SU-DHL-6 (cell line): ENCODE data around the gene KDM3B.

Experiments used
- H2AFZ ChIP-seq: fragments of 200-600 bp; sonication (generic); 2 replicates; pipeline ENCODE4 v1.6.1; 2014; ENCODE audit warnings: low read depth, mild to moderate bottlenecking, moderate library complexity, mixed read lengths, antibody characterized with exemption, low read length; ENCODE audit not compliant: severe bottlenecking
- H3F3A ChIP-seq: fragments of 200-600 bp; shearing (Covaris generic); 2 replicates; pipeline ENCODE4 v1.6.0; 2016; ENCODE audit warnings: antibody characterized with exemption, mild to moderate bottlenecking; ENCODE audit not compliant: insufficient read depth
- H3K27ac ChIP-seq: fragments of 200-600 bp; sonication (generic); 2 replicates; pipeline ENCODE4 v1.5.1; 2016; ENCODE audit warnings: low read depth, mild to moderate bottlenecking, low read length, moderate library complexity, mixed read lengths
- H3K27me3 ChIP-seq: fragments of 200-600 bp; sonication (generic), shearing (Covaris generic); 2 replicates; pipeline ENCODE4 v1.6.0; 2014; ENCODE audit warnings: mild to moderate bottlenecking, low read length
- H3K36me3 ChIP-seq: fragments of 200-600 bp; sonication (generic); 2 replicates; pipeline ENCODE4 v1.6.1; 2014; ENCODE audit warnings: mild to moderate bottlenecking, low read length, mixed read lengths
- H3K4me2 ChIP-seq: fragments of 300-600, 200-600 bp; shearing (Covaris generic), sonication (generic); 2 replicates; pipeline ENCODE4 v1.6.0; 2014; ENCODE audit warnings: low read length, low read depth, mild to moderate bottlenecking; ENCODE audit not compliant: poor library complexity, severe bottlenecking
- H3K4me3 ChIP-seq: fragments of 200-600 bp; sonication (generic); 2 replicates; pipeline ENCODE4 v1.5.1; 2014; ENCODE audit warnings: antibody characterized with exemption, low read length, mild to moderate bottlenecking, mixed read lengths; ENCODE audit not compliant: insufficient read depth, poor library complexity, severe bottlenecking
- H3K79me2 ChIP-seq: fragments of 200-600 bp; sonication (generic); 2 replicates; pipeline ENCODE4 v1.6.1; 2014; ENCODE audit warnings: mild to moderate bottlenecking, low read length, moderate library complexity; ENCODE audit not compliant: insufficient read depth
- H3K9ac ChIP-seq: fragments of 200-600 bp; sonication (generic); 2 replicates; pipeline ENCODE4 v1.7.0; 2014; ENCODE audit warnings: mild to moderate bottlenecking, low read length
- H3K9me2 ChIP-seq: fragments of 200-600 bp; sonication (generic); replicated peaks from 2 replicates; pipeline ENCODE4 v1.6.1; 2014; ENCODE audit warnings: low read length; ENCODE audit not compliant: insufficient read depth
- H3K9me3 ChIP-seq: fragments of 200-600 bp; sonication (generic); 2 replicates; pipeline ENCODE4 v1.6.1; 2014; ENCODE audit warnings: low read length, mixed read lengths; ENCODE audit not compliant: insufficient read depth
- H4K20me1 ChIP-seq: fragments of 200-600 bp; sonication (generic); 2 replicates; pipeline ENCODE4 v1.6.1; 2014; ENCODE audit warnings: low read depth, mild to moderate bottlenecking, antibody characterized with exemption, low read length, moderate library complexity, mixed read lengths
- CTCF ChIP-seq: fragments of 200-600 bp; sonication (generic); IDR thresholded peaks from one replicate; pipeline ENCODE4 v1.5.1; 2017; ENCODE audit warnings: antibody characterized with exemption, mild to moderate bottlenecking, low read length, moderate library complexity; ENCODE audit not compliant: insufficient read depth, poor library complexity, severe bottlenecking
- EZH2phosphoT487 ChIP-seq: fragments of 200-600 bp; sonication (generic), shearing (Covaris generic); conservative IDR thresholded peaks from 2 replicates; pipeline ENCODE4 v1.6.1; 2018; ENCODE audit warnings: mild to moderate bottlenecking, antibody characterized with exemption, low read length, moderate library complexity, mixed read lengths

The KDM3B gene

GRCh38 chr5:138465261-138466124, 113.0 kb downstream of the KDM3B start, which contains the start of gene EGR1:
EGR1 (plus strand) TSS chr5:138465479; CDS start chr5:138465762, 283 bp downstream.
- Histone ChIP-seq H2AFZ (peak within 1 kb of the TSS; percentile 81), H3K9me3 (no peaks in the 10 kb centered on the region), H3K9me2 (no peaks in the 10 kb centered on the region), H3K27ac (peak within 1 kb of the TSS; percentile 80), H3K27me3 (no peaks in the 10 kb centered on the region), H4K20me1 (peaks cover 6% of the 10 kb centered on the region; the same call in 1 of the 2 replicates), H3F3A (peaks cover 13% of the 10 kb centered on the region), H3K36me3 (no peaks in the 10 kb centered on the region; the same call in 1 of the 2 replicates), H3K79me2 (no peaks in the 10 kb centered on the region), H3K4me3 (peak within 1 kb of the TSS; percentile 75), H3K9ac (peak within 1 kb of the TSS; percentile 94), H3K4me2 (peak within 1 kb of the TSS; percentile 92)
- TF ChIP-seq CTCF (no peak), EZH2phosphoT487 (no peak)

- peaks cover 6% of the 10 kb centered on the region; the same call in 1 of the 2 replicates for H4K20me1 ChIP-seq
- H2AFZ ChIP-seq, result no peak overlapping the region
- TF ChIP-seq CTCF (no peak), EZH2phosphoT487 (no peak)
- H3K4me3 ChIP-seq, result peak overlapping the region; percentile 75
- no peak overlapping the region for H3K27ac ChIP-seq
- no peaks in the 10 kb centered on the region for H3K27me3 ChIP-seq
- peaks cover 13% of the 10 kb centered on the region for H3F3A ChIP-seq
- H3K9me3 ChIP-seq, result no peaks in the 10 kb centered on the region
- peak overlapping the region; percentile 92 for H3K4me2 ChIP-seq
- no peaks in the 10 kb centered on the region for H3K79me2 ChIP-seq
- no peaks in the 10 kb centered on the region; the same call in 1 of the 2 replicates for H3K36me3 ChIP-seq
- no peaks in the 10 kb centered on the region for H3K9me2 ChIP-seq
- H3K9ac ChIP-seq, result peak overlapping the region; percentile 94
Measured at GRCh38 chr5:138466125-138466899, 113.8 kb downstream of the KDM3B start.

GRCh38 chr5:138466900-138467710, 114.6 kb downstream of the KDM3B start:
- H3K27me3 ChIP-seq, result no peaks in the 10 kb centered on the region
- no peaks in the 10 kb centered on the region; the same call in 1 of the 2 replicates for H3K36me3 ChIP-seq
- peaks cover 6% of the 10 kb centered on the region; the same call in 1 of the 2 replicates for H4K20me1 ChIP-seq
- no peak overlapping the region for H2AFZ ChIP-seq
- H3K9me3 ChIP-seq, result no peaks in the 10 kb centered on the region
- H3F3A ChIP-seq, result peaks cover 13% of the 10 kb centered on the region
- peak overlapping the region; percentile 92 for H3K4me2 ChIP-seq
- H3K9ac ChIP-seq, result peak overlapping the region; percentile 94
- H3K27ac ChIP-seq, result no peak overlapping the region
- H3K79me2 ChIP-seq, result no peaks in the 10 kb centered on the region
- peak overlapping the region; percentile 75 for H3K4me3 ChIP-seq
- no peaks in the 10 kb centered on the region for H3K9me2 ChIP-seq
- TF ChIP-seq EZH2phosphoT487, result no peak
- no peak for TF ChIP-seq CTCF
